WERI-Rb-1 (cell line): Measurements from ENCODE around the gene FSCB.
"Not testable (repeated sequence)": the region's sequence is repeated elsewhere in the genome, so short reads cannot be mapped to it uniquely, and the experiment has no call there.

Experiments used
- DNase-seq: peaks from one replicate; pipeline ENCODE4 v3.0.0-alpha.2; 2020
- H3K27ac ChIP-seq: fragments of 250-450 bp; sonication (Bioruptor Pico); 2 replicates; pipeline ENCODE4 v1.5.1; 2020; ENCODE audit warnings: mild to moderate bottlenecking, moderate library complexity
- H3K27me3 ChIP-seq: fragments of 250-450 bp; sonication (Bioruptor Pico); 2 replicates; pipeline ENCODE4 v1.5.1; 2021; ENCODE audit warnings: mild to moderate bottlenecking, low read depth, moderate library complexity; ENCODE audit not compliant: insufficient read depth, severe bottlenecking
- H3K36me3 ChIP-seq: fragments of 250-450 bp; sonication (Bioruptor Pico); 2 replicates; pipeline ENCODE4 v1.5.1; 2020; ENCODE audit warnings: mild to moderate bottlenecking, moderate library complexity
- H3K4me3 ChIP-seq: 2 replicates; pipeline ENCODE4 v1.5.1; 2011; ENCODE audit warnings: low read depth, mild to moderate bottlenecking, control low read depth, low read length
- H3K9me3 ChIP-seq: fragments of 250-450 bp; sonication (Bioruptor Pico); 2 replicates; pipeline ENCODE4 v1.5.1; 2021; ENCODE audit warnings: mild to moderate bottlenecking, moderate library complexity; ENCODE audit not compliant: severe bottlenecking
- CTCF ChIP-seq: IDR thresholded peaks from 2 replicates; pipeline ENCODE4 v1.5.1; 2011; ENCODE audit warnings: low read depth, mild to moderate bottlenecking, control low read depth, inconsistent platforms, low read length

Gene FSCB

GRCh38 chr14:44507183-44507582, at the start of gene FSCB:
Gene FSCB, minus strand, starts transcription at chr14:44507283. Its CDS starts 296 bp downstream, at chr14:44506987.
- Histone ChIP-seq H3K36me3 (no peaks in the 10 kb centered on the region), H3K27me3 (peaks cover 21% of the 10 kb centered on the region), H3K27ac (no peak within 1 kb of the TSS), H3K9me3 (no peaks in the 10 kb centered on the region), H3K4me3 (no peak within 1 kb of the TSS)
- no peak for TF ChIP-seq CTCF
- DNase-seq = no peak

- Histone ChIP-seq H3K27me3 (peaks cover 19% of the 10 kb centered on the region), H3K4me3 (no peak overlapping the region), H3K36me3 (no peaks in the 10 kb centered on the region), H3K9me3 (no peaks in the 10 kb centered on the region), H3K27ac (no peak overlapping the region)
- TF ChIP-seq CTCF = no peak
- DNase-seq = no peak
Measured at GRCh38 chr14:44531658-44532057, 24.6 kb upstream of the FSCB start.

- no peak for DNase-seq
Measured at GRCh38 chr14:44530475-44530874, 23.4 kb upstream of the FSCB start.

GRCh38 chr14:44529026-44529425, 21.9 kb upstream of the FSCB start:
- no peak overlapping the region for H3K4me3 ChIP-seq
- no peak for TF ChIP-seq CTCF
- no peaks in the 10 kb centered on the region for H3K9me3 ChIP-seq
- H3K36me3 ChIP-seq = no peaks in the 10 kb centered on the region
- H3K27me3 ChIP-seq = peaks cover 23% of the 10 kb centered on the region
- no peak for DNase-seq
- H3K27ac ChIP-seq = no peak overlapping the region

More at GRCh38 chr14:44530475-44530874, 23.4 kb upstream of the FSCB start:
- Histone ChIP-seq H3K36me3 (no peaks in the 10 kb centered on the region), H3K27ac (no peak overlapping the region), H3K9me3 (no peaks in the 10 kb centered on the region), H3K4me3 (no peak overlapping the region), H3K27me3 (peaks cover 19% of the 10 kb centered on the region)
- TF ChIP-seq CTCF = no peak

GRCh38 chr14:44528180-44528579, 21.1 kb upstream of the FSCB start:
- no peak for TF ChIP-seq CTCF
- Histone ChIP-seq H3K36me3 (no peaks in the 10 kb centered on the region), H3K9me3 (no peaks in the 10 kb centered on the region), H3K4me3 (no peak overlapping the region), H3K27me3 (peaks cover 19% of the 10 kb centered on the region), H3K27ac (no peak overlapping the region)
- DNase-seq = no peak

- no peak for TF ChIP-seq CTCF
- Histone ChIP-seq H3K4me3 (no peak overlapping the region), H3K9me3 (no peaks in the 10 kb centered on the region), H3K27me3 (peaks cover 19% of the 10 kb centered on the region), H3K36me3 (no peaks in the 10 kb centered on the region), H3K27ac (no peak overlapping the region)
- no peak for DNase-seq
Measured at GRCh38 chr14:44525237-44525636, 18.2 kb upstream of the FSCB start.

GRCh38 chr14:44515668-44516067, 8.6 kb upstream of the FSCB start:
- H3K27me3 ChIP-seq = peaks cover 27% of the 10 kb centered on the region
- DNase-seq, H3K27ac ChIP-seq, H3K9me3 ChIP-seq, H3K36me3 ChIP-seq, H3K4me3 ChIP-seq: not testable (repeated sequence)
